DMS 273 treated with DMSO at 0.1 percent for 48 hours (cell line): Measurements from ENCODE around the gene RBM10.

ENCODE experiments used
- DNase-seq: peaks from one replicate; lab custom pipeline; 2025; lab: John Stamatoyannopoulos, UW

RBM10 gene

GRCh38 chrX:47235691-47236103 is 90.7 kb downstream of the RBM10 start:
- DNase-seq, result no peak
